ENCODE measurements around the gene TGFBR3L. TPM values are rescaled to one million over a fixed set of nuclear protein-coding genes. Genes with fewer than 3 reads are reported as not detected.
A peak's percentile ranks its signal among the peaks of the same experiment; 100 is the strongest.

The TGFBR3L gene
- total and polyA plus RNA-seq, 2 of the 8 experiments (the other 6 are each of a cell fraction or from before 2014, with no cell fraction given): 3.1 to 3.7 TPM

- TF ChIP-seq CTCF (IDR thresholded peaks at IDR 0.05; ENCODE audit: control extremely low read depth in 1 of 3, insufficient read depth in 1 of 3, low read depth in 1 of 3, low read length in 3 of 3) (peak; percentile 80 to 86 (median 81)), HDAC2 (IDR thresholded peaks at IDR 0.05; ENCODE audit: borderline replicate concordance in 1 of 2, low read depth in 2 of 2, low read length in 2 of 2) (peak; percentile 42 to 71; a peak in 1 of 4 replicates), CREB1 (IDR thresholded peaks at IDR 0.05) (peak; percentile 71), POLR2A (IDR thresholded peaks at IDR 0.05; ENCODE audit: control extremely low read depth in 1 of 2, low read depth in 2 of 2, low read length in 2 of 2) (peak in 1 of 2 experiments; percentile 15; a peak in 2 of 3 replicates), SP4 (IDR thresholded peaks at IDR 0.05; ENCODE audit: low read length) (0 out of 2 replicates have a peak, but pooled peaks have one; percentile 26), POLR2AphosphoS5 (IDR thresholded peaks at IDR 0.05; ENCODE audit: low read depth, low read length) (peak; percentile 43; the same call in 1 of the 2 replicates), RFX5 (IDR thresholded peaks at IDR 0.05; ENCODE audit: borderline replicate concordance, low read depth, low read length) (no peak), TEAD4 (IDR thresholded peaks at IDR 0.05; ENCODE audit: low read depth, low read length) (no peak), SAP30 (IDR thresholded peaks at IDR 0.05; ENCODE audit: insufficient read depth, insufficient replicate concordance, low read length) (no peak)
Observed at GRCh38 chr19:7868671-7869452, 45.8 kb upstream of the TGFBR3L start (continued).

Data from H1 (cell line).